ENCODE measurements around the gene RNF213. TPM values are rescaled to one million over a fixed set of nuclear protein-coding genes. Genes with fewer than 3 reads are reported as not detected.
"Not testable (repeated sequence)": the region's sequence is repeated elsewhere in the genome, so short reads cannot be mapped to it uniquely, and the experiment has no call there.

RNF213 gene
- polyA plus RNA-seq, 4 donors, result 44.5 to 79.9 (median 61.2) TPM

GRCh38 chr17:80265205-80266068, 4.8 kb downstream of the RNF213 start:
- DNase-seq (ENCODE audit: low read depth in 4 of 4, low spot score in 3 of 4), result no peak

- DNase-seq (ENCODE audit: low read depth in 4 of 4, low spot score in 3 of 4), result no peak
Measured at GRCh38 chr17:80267391-80267790, 6.7 kb downstream of the RNF213 start.

- no peak for DNase-seq (ENCODE audit: low read depth in 4 of 4, low spot score in 3 of 4)
Measured at GRCh38 chr17:80268427-80268826, 7.8 kb downstream of the RNF213 start.

DNA sequence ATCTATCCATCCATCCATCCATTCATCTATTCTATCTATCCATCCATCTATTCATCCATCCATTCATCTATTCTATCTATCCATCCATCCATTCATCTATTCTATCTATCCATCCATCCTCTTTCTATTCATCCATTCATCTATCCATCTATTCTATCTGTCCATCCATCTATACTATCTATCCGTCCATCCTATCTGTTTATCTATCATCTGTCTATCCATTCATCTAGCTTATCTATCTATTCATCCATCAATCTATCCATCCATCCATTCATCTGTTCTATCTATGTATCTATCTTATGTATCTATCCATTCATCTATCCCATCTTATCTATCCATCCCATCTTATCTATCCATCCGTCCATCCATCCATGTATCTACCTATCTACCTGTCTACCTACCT, 8.8 kb downstream of the RNF213 start:
- no peak for DNase-seq (ENCODE audit: low read depth in 4 of 4, low spot score in 3 of 4)

GRCh38 chr17:80270104-80270503, 9.5 kb downstream of the RNF213 start:
- no peak for DNase-seq (ENCODE audit: low read depth in 4 of 4, low spot score in 3 of 4)

GRCh38 chr17:80270836-80271235, 10.2 kb downstream of the RNF213 start:
- no peak for DNase-seq (ENCODE audit: low read depth in 4 of 4, low spot score in 3 of 4)

- DNase-seq (ENCODE audit: low read depth in 4 of 4, low spot score in 3 of 4), result no peak
Measured at GRCh38 chr17:80272366-80272765, 11.7 kb downstream of the RNF213 start.

DNA sequence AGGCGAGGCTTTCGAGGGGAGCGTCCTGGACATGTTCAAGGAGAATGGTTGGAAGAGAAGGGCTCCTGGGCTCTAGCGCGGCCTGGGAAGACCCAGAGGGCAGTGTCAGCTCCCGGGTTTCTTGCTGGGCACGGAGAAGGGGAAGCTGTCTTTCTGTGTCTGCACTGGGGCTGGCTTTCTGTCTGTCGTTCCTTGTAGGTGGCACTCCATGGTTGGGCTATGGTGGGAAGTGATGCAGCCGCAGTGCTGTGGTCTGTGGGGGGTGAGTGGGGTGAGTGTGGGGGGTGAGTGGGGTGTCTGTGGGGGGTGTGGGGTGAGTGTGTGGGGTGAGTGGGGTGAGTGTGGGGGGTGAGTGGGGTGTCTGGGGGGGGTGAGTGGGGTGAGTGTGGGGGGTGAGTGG, 13.7 kb downstream of the RNF213 start:
- no peak for DNase-seq (ENCODE audit: low read depth in 4 of 4, low spot score in 3 of 4)

- DNase-seq (ENCODE audit: low read depth in 4 of 4, low spot score in 3 of 4), result no peak
Measured at GRCh38 chr17:80274871-80275449, 14.3 kb downstream of the RNF213 start.

GRCh38 chr17:80275857-80276256, 15.2 kb downstream of the RNF213 start:
- not testable (repeated sequence) for DNase-seq (ENCODE audit: low read depth in 4 of 4, low spot score in 3 of 4)

DNA sequence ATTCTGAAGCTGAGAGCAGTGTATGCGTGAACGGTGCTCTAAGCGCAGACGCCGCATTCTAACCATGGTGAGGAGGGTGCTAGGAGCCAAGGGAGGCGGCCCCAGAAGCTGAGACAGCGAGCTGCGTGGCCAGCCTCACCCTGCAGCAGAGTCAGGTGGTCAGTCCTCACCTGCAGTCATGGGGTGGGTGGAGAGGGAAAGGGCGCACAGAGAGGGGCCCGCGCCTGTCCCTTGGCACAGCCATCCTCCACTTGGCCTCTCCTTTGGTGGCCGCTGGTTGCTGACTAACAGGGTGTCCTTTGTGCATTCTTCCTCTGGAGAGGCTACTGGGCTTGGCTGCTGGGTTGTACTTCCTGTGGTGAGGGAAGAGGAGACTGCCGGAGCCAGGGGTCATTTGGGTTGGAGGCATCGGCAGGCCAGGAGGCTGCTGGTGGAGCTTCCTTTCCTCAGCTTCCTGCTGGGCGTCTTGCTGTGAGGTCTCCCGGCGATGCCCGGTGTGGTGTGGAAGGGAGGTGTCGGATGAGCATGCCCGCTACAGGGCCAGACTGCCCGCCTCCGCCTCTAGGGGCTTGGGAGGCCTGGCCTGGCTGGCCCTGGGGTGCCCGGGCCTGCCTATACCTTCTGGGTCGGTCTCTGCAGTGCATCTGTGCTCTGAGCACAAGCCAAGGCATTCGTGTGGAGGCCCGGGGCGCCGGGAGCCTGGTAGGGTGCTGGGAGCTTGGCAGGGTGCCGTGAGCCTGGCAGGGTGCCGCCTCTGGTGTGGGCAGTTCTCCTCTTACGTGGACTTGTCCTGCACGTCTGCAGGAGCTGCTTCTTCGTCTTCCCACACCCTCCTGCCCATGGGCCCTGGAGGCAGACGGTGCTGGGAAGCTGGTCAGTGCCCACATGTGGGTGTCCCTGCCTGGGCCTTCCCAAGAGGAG, 17.4 kb downstream of the RNF213 start:
- no peak for DNase-seq (ENCODE audit: low read depth in 4 of 4, low spot score in 3 of 4)

DNA sequence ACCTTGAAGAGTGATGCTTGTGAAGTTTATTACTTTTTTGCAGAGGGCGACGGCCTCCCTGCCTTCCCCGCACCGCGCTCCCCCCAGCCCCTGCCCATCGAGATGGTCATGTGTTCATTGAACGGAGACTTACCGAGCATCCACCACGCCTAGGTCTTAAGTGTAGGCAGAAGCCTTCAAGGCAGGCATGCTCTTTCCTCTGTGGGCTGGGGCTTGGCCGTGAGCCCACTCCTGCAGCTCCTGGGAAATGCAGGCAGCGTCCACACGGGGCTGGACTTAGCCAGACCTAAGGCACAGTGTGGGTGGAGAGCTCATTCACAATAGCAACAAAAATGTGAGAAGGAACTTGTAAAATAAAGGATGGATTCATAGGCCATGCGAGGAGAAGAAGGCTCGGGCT, 19.2 kb downstream of the RNF213 start:
- no peak for DNase-seq (ENCODE audit: low read depth in 4 of 4, low spot score in 3 of 4)

GRCh38 chr17:80281516-80281915, 20.9 kb downstream of the RNF213 start:
- DNase-seq (ENCODE audit: low read depth in 4 of 4, low spot score in 3 of 4), result no peak

DNA sequence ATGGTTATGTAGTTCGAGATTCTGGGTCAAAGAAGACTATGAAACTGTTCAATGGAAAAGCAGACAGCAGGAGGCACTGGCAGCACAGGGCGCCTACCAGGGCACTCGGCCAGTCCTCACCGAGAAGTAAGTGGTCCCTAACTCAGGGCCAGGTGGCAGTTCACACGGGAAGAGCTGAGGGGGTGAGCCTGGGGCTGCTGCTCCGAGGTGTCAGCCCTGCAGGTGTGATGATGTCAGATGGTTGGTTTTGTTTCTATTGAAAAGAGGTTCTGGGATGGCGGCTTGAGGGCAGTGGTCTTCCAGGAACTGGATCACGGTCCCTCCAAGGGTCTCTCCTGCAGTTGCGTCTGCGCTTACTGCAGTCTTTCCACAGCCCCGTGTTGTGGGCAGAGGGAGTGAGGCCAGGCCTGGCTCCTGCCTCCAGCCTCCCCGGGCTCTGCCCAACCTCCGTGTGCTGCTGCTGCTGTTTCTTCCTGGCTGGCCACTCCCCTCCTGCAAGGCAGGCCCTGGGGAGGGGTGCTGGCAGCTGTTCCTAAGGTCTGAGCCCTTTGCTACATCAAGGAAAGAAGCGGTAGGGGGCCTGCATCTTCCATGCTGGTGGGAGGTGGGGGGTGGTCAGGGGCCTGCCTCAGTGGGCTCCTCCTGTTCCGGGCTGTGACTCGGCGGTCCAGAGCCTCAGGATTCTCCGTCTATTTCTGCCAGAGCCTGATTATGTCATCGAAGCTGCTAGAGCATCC, 22.6 kb downstream of the RNF213 start:
- no peak for DNase-seq (ENCODE audit: low read depth in 4 of 4, low spot score in 3 of 4)

GRCh38 chr17:80284631-80285030, 24.0 kb downstream of the RNF213 start:
- DNase-seq (ENCODE audit: low read depth in 4 of 4, low spot score in 3 of 4), result no peak

GRCh38 chr17:80285237-80285920, 24.7 kb downstream of the RNF213 start:
- no peak for DNase-seq (ENCODE audit: low read depth in 4 of 4, low spot score in 3 of 4)

- DNase-seq (ENCODE audit: low read depth in 4 of 4, low spot score in 3 of 4), result no peak
Measured at GRCh38 chr17:80286638-80286960, 25.9 kb downstream of the RNF213 start.

- no peak for DNase-seq (ENCODE audit: low read depth in 4 of 4, low spot score in 3 of 4)
Measured at GRCh38 chr17:80287038-80287437, 26.4 kb downstream of the RNF213 start.

DNA sequence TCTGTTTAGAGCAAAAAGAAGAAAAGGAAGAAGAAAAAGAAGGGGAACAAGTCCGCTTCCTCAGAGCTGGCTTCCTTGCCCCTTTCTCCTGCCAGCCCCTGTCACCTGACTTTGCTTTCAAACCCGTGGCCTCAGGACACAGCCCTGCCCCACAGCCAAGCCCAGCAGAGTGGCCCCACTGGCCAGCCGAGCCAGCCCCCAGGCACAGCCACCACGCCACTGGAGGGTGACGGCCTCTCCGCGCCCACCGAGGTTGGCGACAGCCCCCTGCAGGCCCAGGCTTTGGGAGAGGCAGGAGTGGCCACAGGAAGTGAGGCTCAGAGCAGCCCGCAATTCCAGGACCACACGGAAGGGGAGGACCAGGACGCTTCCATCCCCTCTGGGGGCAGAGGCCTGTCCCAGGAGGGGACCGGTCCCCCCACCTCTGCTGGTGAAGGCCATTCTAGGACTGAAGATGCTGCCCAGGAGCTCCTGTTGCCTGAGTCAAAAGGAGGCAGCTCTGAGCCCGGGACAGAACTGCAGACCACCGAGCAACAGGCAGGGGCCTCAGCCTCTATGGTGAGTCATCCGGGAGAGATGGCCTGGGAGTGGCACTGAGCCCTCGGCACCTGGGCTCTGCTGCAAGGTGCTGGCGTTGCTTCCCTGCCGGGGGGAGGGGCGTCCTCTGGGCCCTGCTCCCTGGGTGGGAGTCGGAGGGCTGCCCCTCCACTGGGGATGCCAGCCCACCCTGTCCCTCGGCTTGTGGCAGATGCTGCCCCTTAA, 27.3 kb downstream of the RNF213 start:
- no peak for DNase-seq (ENCODE audit: low read depth in 4 of 4, low spot score in 3 of 4)
